ENCODE results near the gene ANKRD2.
"Not testable (repeated sequence)": the region's sequence is repeated elsewhere in the genome, so short reads cannot be mapped to it uniquely, and the experiment has no call there.

The ANKRD2 gene

GRCh38 chr10:97546456-97547270 is 25.9 kb upstream of the ANKRD2 start:
- no peak for DNase-seq

DNA sequence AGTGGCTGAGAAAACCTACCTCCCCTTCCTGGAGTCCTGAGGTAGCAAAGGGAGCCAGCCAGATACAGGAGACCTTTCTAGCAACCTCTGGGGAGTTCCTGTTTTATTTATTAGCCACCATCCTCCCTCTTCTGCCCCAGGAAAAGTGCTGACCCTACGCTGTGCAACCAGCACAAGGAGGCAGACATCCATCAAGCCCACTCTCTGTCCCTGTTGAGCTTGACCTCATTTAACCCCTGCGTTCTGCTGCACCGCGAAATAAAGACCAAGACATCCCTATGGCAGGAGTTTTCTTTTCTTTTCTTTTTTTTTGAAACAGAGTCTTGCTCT is 25.3 kb upstream of the ANKRD2 start:
- peak in 1 of 2 donors; percentile 13 for DNase-seq

DNA sequence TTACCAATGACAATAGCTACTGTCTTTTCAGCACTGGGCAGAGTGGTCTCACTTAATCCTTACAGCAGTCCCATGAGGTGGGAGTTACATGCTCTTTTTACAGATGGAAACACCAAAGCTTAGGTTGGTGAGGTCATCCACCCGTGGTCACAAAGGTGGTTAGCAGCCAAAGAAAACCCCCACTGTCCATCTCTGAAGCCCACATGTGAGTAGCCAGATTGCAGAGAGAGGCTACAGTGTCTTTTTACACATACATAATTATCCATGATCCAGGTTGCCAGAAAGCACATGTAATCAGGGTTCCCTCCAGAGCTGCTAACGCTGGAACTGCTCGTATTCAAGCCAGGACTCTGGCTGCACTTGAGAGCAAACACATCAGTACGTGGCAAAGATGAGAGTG is 24.6 kb upstream of the ANKRD2 start:
- DNase-seq = no peak

DNA sequence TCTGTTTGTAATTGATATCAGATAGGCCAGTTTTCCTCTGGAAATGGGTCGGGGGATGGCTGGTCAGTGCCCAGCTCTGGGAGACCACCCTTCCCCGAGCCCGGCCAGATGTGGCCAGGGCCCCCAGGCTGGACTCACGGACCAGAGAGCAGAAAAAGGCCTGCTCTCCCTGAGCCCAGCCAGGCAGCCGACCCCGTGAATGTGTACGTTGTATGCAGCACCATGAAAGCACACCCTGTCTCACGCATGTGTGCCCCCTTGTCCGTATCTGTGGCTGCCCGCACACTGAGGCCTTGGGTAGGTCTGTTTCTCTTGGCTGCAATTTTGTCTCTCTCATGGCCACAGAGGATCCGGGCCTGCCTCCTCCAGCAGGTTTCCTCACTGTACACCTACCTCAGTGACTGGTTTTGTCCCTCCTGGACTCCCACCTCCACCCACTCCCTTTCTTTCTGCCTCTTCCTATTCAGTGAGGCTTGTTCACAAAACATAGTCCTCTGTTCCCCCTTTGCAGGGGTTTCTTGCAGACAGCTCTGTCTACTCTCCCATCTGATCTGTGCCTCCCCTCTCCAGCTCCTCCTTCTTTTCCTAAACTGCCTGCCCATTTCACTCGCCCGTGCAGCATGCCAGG is 23.6 kb upstream of the ANKRD2 start:
- no peak for DNase-seq

GRCh38 chr10:97549587-97550322 is 22.8 kb upstream of the ANKRD2 start:
- no peak for DNase-seq

GRCh38 chr10:97550336-97551149 is 22.0 kb upstream of the ANKRD2 start:
- no peak for DNase-seq

DNA sequence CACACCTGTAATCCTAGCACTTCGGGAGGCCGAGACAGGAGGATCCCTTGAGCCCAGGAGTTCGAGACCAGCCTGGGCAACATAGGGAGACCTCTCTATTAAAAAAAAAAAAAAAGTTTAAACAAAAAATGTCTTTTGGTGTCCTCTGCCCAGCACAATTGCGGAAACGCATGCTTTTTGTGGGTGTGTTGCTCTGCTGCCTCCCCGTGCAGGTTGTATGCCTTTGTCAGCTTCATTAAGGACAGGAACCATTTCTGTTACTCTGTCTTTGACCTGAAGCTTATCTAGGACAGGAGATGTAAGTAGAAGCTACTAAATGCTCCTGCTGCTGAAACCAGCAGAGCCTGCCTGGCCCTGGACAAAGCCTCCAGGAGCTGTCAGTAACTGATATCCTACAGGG is 21.3 kb upstream of the ANKRD2 start:
- no peak for DNase-seq

DNA sequence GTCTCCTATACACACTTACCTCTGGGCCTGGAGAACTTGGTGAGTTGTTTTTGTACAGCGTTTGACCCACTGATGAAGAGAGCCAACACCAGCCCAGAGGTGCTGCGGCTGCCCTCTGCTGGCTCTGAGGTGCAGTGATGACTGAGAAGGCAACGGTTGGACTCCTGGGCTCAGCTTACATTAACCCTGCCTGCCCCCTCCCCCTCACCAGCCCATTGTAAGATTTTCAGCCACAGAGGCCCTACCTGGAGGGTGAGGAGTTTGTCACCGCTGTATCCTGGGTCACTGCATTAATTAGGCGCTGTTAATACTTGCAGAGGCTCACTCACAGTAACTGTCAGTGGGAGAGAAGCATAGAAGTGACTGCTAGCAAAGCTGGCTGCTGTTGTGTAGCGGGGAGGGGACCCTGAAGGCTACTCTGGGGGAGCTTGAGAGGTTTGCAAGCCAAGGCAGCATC is 19.0 kb upstream of the ANKRD2 start:
- DNase-seq = peak; percentile 31 to 47

GRCh38 chr10:97554336-97554735 is 18.2 kb upstream of the ANKRD2 start:
- not testable (repeated sequence) for DNase-seq

- not testable (repeated sequence) for DNase-seq
These were observed 17.0 kb upstream of the ANKRD2 start for GRCh38 chr10:97555541-97555940.

DNA sequence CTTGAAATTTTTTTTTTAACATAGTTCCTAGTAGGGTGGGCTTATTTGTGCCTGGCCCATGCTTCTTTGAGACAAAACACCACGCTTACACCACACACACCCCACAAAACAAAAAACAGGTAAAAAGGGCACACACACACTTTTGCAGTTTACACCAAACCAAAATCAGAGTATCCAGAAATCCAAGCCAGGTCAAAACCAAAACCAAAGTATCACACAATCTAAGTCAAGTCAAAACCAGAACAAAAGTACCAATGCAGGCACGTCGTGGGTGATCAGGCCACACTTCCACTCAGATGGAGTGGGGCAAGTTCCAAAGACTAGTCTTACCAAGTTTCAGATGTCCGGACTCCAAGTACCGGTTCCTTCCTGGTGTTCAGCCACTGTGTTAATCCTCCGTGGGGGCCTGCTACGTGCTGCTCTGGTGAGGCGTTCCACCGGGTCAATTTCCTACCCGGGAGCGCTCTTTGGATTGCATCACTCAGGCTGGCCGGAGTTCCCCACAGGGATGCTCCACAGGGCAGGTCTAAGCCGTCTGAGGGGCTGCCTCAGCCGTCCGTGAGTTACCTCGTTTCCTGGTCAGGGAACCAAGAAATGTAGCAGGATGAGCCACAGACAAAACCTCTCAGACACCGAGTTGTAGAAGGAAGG is 11.7 kb upstream of the ANKRD2 start:
- not testable (repeated sequence) for DNase-seq

DNA sequence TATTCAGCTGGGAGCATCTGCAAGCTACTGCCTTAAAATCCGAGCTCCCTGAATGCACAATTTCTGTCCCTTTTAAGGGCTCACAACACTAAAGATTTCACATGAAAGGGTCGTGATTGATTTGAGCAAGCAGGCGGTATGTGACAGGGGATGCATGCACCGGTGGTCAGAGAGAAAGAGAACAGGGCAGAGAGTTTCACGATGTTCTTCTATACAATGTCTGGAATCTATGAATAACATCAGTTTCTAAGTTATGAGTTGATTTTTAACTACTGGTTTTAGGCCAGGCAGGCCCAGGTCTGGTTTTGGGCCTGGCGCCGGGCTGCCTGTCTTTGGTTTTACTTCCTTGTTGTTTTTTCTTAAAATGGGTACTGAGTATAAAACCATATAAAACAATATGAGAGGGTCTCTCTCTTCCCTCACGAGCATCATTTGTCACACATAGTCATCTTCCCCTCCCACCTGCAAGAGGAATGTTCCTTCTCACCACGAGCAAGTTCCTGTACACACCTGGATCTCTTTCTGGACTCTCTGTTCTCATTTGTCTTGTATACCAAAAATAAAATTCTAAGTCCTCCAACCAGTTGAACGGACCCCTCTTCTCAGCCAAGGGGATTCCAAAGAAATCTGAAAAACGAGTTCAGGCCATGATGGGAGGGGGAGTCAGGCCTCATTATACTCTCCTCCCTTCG is 11.0 kb upstream of the ANKRD2 start:
- DNase-seq = not testable (repeated sequence)

GRCh38 chr10:97562329-97562728 is 10.2 kb upstream of the ANKRD2 start:
- DNase-seq = not testable (repeated sequence)

GRCh38 chr10:97563337-97563736 is 9.2 kb upstream of the ANKRD2 start:
- no peak for DNase-seq

DNA sequence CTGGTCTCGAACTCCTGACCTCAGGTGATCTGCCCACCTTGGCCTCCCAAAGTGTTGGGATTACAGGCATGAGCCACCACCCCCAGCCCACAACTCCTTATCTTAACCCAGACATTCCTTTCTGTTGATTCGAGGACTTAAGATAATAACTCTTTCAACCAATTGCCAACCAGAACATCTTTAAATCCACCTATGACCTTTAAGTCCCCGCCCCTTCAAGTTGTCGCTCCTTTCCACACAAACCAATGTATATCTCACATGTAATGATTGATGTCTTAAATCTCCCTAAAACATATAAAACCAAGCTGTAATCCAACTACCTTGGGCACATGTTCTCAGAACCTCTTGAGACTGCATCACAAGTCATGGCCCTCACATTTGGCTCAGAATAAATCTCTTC is 7.8 kb upstream of the ANKRD2 start:
- no peak for DNase-seq

GRCh38 chr10:97566336-97566996 is 6.1 kb upstream of the ANKRD2 start:
- no peak for DNase-seq

GRCh38 chr10:97567891-97568290 is 4.7 kb upstream of the ANKRD2 start:
- DNase-seq = no peak

GRCh38 chr10:97570146-97570788 is 2.3 kb upstream of the ANKRD2 start:
- no peak for DNase-seq

DNA sequence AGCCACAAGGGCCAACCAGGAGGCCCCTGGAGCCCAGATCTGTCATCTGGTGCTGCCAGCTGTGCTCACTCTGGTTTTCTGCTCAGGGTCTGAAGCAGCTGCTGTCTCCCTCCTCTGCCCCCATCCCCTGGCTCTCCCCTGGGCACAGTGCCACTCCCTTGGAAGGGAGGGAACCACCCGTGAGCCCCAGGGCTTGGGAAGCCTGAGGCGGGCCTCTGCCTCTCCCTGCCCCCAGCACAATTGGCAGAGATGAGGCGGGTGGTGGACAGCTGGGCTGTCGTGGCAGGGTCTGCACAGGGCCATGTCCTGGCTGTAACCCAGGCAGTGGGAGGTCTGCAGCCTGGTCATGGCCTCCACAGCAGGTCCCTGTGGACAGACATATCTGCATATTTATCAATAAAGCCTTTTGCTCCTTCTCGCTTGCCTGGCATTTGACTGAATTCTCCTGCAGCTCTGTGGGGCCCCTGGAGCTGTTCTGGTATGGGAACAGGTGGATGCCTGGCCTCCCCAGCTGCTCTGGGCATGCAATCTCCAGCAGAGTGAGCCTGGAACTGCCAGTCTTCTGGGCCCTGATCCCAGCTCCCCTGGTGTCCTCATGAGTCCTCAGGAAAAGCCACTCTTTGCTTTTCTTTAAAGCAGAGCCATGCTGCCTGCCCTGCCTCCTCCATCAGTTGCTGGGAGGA is 1.6 kb upstream of the ANKRD2 start:
- DNase-seq = no peak

DNA sequence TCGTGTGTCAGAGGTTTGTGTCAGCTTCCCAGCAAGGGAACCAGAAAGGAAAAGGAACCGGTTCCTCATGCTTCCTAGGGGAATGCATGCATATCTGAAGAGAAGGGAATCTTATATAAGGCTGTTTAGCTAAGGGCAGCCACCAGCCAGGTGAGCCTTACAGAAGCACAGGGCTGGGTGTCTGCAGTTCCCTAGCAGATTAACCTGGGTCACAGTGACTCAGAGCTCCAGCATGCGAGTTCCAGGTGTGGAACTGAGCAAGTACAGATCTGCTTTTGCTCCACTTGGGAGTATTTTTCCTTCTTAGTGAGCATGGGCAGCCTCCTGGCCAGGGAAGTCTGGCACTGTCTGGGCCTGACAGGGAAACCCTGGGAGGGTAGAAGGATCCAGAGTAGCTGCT is 957 bp upstream of the ANKRD2 start:
- no peak for DNase-seq
